Hair follicle dermal papilla cell (primary cell): Measurements from ENCODE around the gene UBE4A. TPM values are rescaled to one million over a fixed set of nuclear protein-coding genes. Genes with fewer than 3 reads are reported as not detected.

Experiments
- small RNA-seq: library from RNA; depleted of rRNA; stranded (forward); fragments of <200 nt; gene quantifications from one replicate; pipeline ENCODE3, GENCODE V24; 2012
- total RNA-seq: library from RNA; depleted of rRNA; stranded (reverse); fragments of >200 nt; gene quantifications from 2 replicates; pipeline ENCODE4 v1.2.3, GENCODE V29; 2012

The UBE4A gene
- total RNA-seq = 62.4 and 66.4 TPM in 2 replicates

DNA sequence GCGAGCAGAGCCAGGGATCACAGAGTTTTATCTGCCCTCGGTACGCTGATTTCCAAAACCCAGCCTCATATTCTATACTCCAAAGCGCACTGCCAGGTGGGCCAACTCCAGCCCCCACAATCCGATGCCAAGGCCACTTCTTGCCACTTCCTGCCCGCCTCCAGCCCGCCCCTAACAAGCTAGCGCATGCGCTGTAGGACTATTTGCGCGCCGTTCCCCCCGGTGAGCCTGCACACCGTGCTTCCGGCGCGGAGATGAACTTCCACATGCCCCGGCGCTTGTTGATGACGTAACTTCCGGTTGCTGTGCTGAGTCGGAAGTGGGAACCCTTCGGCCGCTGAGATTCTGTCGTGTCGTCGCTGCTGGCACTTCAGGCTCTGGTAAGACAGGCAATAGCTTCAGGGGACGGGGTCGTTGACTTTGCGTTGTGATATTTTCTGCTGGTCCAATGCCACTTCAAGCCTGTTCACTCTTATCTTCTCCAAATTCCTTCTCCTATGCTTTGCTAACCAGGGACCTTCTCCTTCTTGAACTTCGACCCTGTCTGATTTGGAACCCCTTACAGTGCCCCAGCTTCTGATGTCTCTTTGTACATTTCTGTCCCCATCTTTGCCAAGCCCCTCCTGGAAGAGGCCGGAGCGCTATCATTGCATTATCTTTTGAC is at the start of gene UBE4A:
Gene UBE4A, plus strand, starts transcription at position 306 of the 664 bp plus-strand sequence. CDS start 5,481 bp downstream, outside the sequence.

GRCh38 chr11:118342503-118343161 is 16.8 kb upstream of the UBE4A start, which contains the start of gene CD3D:
Gene CD3D (minus strand): TSS chr11:118342705. CDS start chr11:118342607, 98 bp downstream.

DNA sequence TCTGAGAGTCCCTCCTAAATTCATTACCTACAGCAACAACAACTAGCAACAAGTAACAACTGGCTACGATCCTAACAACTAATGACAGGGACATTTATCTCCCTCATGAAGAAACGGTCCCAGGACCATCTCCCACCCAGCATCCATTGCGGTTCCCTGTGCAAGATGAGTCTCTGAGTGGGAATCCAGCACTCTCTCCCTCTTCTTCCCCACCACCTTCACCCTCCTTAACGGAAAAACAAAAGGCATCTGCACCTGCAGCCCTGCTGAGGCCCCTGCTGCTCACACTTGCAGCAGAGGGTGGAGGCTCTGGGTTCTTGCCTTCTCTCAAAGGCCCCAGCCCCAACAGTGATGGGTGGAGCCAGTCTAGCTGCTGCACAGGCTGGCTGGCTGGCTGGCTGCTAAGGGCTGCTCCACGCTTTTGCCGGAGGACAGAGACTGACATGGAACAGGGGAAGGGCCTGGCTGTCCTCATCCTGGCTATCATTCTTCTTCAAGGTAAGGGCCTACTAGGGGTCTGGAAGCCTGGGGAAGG is 15.4 kb upstream of the UBE4A start, which contains the start of gene CD3G:
Gene CD3G, plus strand, starts transcription at position 364 of the 535 bp plus-strand sequence. Its CDS starts 80 bp downstream, at position 444.

DNA sequence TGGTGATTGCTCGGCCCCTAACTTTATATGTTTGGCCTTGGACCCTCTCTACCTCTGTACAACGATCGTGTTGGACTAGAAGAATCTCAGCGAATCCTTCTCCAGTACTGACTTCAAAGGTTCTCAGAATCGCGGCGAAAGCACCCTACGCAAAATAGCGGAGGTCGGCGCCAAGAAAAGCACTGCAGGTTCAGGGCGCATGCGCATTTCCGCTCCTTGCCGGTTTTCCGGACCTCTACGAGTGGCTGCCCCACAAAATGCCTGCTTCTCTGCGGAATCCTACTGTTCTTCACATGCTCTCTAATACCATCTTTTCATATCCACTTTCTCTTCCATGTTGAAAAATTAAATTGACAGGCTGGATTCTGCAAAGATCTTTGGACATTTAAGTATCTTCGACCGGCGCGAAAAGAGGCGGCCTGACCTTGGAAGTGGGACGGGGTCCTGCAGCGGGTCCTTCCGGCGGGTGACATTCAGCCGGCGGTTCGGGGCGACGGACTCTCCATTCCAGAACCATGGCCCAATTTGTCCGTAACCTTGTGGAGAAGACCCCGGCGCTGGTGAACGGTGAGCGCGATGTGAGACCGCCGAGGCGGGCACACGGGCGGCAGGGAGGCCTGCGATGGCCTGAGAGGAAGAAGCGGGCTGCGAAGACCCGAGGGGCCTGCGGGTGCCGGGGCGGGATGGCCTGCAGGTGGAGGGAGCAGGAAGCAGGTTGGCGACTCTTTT is 41.9 kb downstream of the UBE4A start, which contains the start of gene ATP5MG:
Gene ATP5MG, plus strand, starts transcription at position 456 of the 729 bp plus-strand sequence. Its CDS starts 60 bp downstream, at position 516.

GRCh38 chr11:118435893-118436624 is 76.7 kb downstream of the UBE4A start, which contains the start of gene KMT2A:
Gene KMT2A (plus strand): TSS chr11:118436492. CDS start chr11:118436513, 21 bp downstream.

Small RNA genes lying within 50 kb of the gene (small RNA-seq; reads per million reads assigned to genes)
- gene AP001582.1 = not detected

Other genes with a start within 250 kb of the UBE4A start
- gene SCN4B, start 206.8 kb upstream of the UBE4A start, total RNA-seq = under 0.01 TPM in 1 of 2 replicates, not detected in the other
- under 0.01 TPM in 2 replicates for gene SCN2B, start 183.0 kb upstream of the UBE4A start, total RNA-seq
- not detected in 2 replicates for gene JAML, start 134.6 kb upstream of the UBE4A start, total RNA-seq
- 0.49 and 0.97 TPM in 2 replicates for gene MPZL3, start 107.2 kb upstream of the UBE4A start, total RNA-seq
- 0.12 TPM in 1 of 2 replicates, not detected in the other for gene MPZL2, start 95.3 kb upstream of the UBE4A start, total RNA-seq
- not detected in 2 replicates for gene CD3E, start 54.9 kb upstream of the UBE4A start, total RNA-seq
- gene CD3D, start 16.9 kb upstream of the UBE4A start, total RNA-seq = not detected in 2 replicates
- gene CD3G, start 15.3 kb upstream of the UBE4A start, total RNA-seq = not detected in 2 replicates
- gene ATP5MG, start 42.0 kb downstream of the UBE4A start, total RNA-seq = 18.2 and 24.9 TPM in 2 replicates
- 35.8 and 44.9 TPM in 2 replicates for gene KMT2A, start 76.9 kb downstream of the UBE4A start, total RNA-seq
- 0.24 and 1.3 TPM in 2 replicates for gene TTC36, start 167.9 kb downstream of the UBE4A start, total RNA-seq
- 27.7 and 29.0 TPM in 2 replicates for gene TMEM25, start 171.6 kb downstream of the UBE4A start, total RNA-seq
- gene IFT46, start 206.3 kb downstream of the UBE4A start, total RNA-seq = 28.1 and 28.7 TPM in 2 replicates
- 203 and 210 TPM in 2 replicates for gene ARCN1, start 212.8 kb downstream of the UBE4A start, total RNA-seq
- 135 and 140 TPM in 2 replicates for gene PHLDB1, start 248.0 kb downstream of the UBE4A start, total RNA-seq